HepG2 (cell line): Measurements from ENCODE around the gene GUCY1A2. TPM values are rescaled to one million over a fixed set of nuclear protein-coding genes. Genes with fewer than 3 reads are reported as not detected.

Experiments used
- ATAC-seq: fragments of 200-7000 bp; cut with Tn5 transposase; 3 replicates; pipeline ENCODE4 v1.9.1; 2020; ENCODE audit warnings: mild to moderate bottlenecking, moderate library complexity
- BruUV-seq: library from RNA; stranded (reverse); fragments of 400-500 nt; replicated peaks from 2 replicates; lab custom pipeline; 2021; lab: Mats Ljungman, UMichigan
- CTCF ChIA-PET: fragments of 300-600 bp; formaldehyde crosslinking; extraction: SDS; loops from one replicate; lab custom pipeline; 2021; ENCODE audit warnings: low total read pairs, inconsistent platforms, low intra/inter-chr PET ratio; lab: Yijun Ruan, JAX
- POLR2A ChIA-PET: fragments of 350-600 bp; sonication (Branson Sonifier 250); formaldehyde crosslinking; loops from one replicate; lab custom pipeline; 2020; ENCODE audit warnings: antibody characterized with exemption, inconsistent platforms; lab: Yijun Ruan, JAX
- DNase-seq: peaks from one replicate; pipeline ENCODE4 v3.0.0-alpha.2; 2015; ENCODE audit warnings: low spot score
- FAIRE-seq: peaks from 3 replicates; lab custom pipeline; 2011; peaks lifted over from hg19 to GRCh38; lab: Jason Lieb, UNC
- H2AFZ ChIP-seq: one replicate; pipeline ENCODE4 v1.6.1; 2011; ENCODE audit warnings: low read length, inconsistent platforms
- H3K27ac ChIP-seq: fragments of 300-600 bp; 3 replicates; pipeline ENCODE4 v1.8.0; 2011; ENCODE audit warnings: mixed run types, mild to moderate bottlenecking, mixed read lengths, low read length, inconsistent platforms; ENCODE audit not compliant: insufficient read depth; ENCODE audit errors: extremely low read length
- H3K27me3 ChIP-seq, 2 experiments: fragments of 200-600 bp in 1 of 2; 2 replicates in 1 of 2; 3 replicates in 1 of 2; pipeline versions ENCODE4 v1.6.0 to v1.8.0; 2011; ENCODE audit warnings: low read length in 2 of 2, mild to moderate bottlenecking in 2 of 2, moderate library complexity in 2 of 2, inconsistent platforms in 1 of 2; ENCODE audit not compliant: insufficient read depth in 2 of 2, control insufficient read depth in 1 of 2
- H3K36me3 ChIP-seq, 2 experiments: fragments of 200-600 bp in 1 of 2; replicated peaks in 1 of 2; 2 replicates in 1 of 2; 3 replicates in 1 of 2; pipeline versions ENCODE4 v1.5.1 to v1.8.0; 2011; ENCODE audit warnings: low read length in 2 of 2, inconsistent platforms in 1 of 2; ENCODE audit not compliant: insufficient read depth in 2 of 2, control insufficient read depth in 1 of 2
- H3K4me1 ChIP-seq: 2 replicates; pipeline ENCODE4 v1.5.1; 2012; ENCODE audit warnings: low read length, inconsistent platforms; ENCODE audit not compliant: insufficient read depth
- H3K4me2 ChIP-seq: 2 replicates; pipeline ENCODE4 v1.6.0; 2011; ENCODE audit warnings: low read depth, low read length, inconsistent platforms
- H3K4me3 ChIP-seq, 3 experiments: fragments of 200-600 bp in 1 of 3; sonication (generic), shearing (Covaris generic) in 1 of 3; replicated peaks in 1 of 3; 2 replicates each; pipeline ENCODE4 v1.5.1; 2011 to 2016; ENCODE audit warnings: low read length in 3 of 3, inconsistent platforms in 2 of 3, low read depth in 2 of 3, mild to moderate bottlenecking in 2 of 3, control low read depth in 1 of 3, mixed read lengths in 1 of 3; ENCODE audit not compliant: insufficient read depth in 1 of 3
- H3K79me2 ChIP-seq: one replicate; pipeline ENCODE4 v1.6.1; 2011; ENCODE audit warnings: low read length, inconsistent platforms; ENCODE audit not compliant: insufficient read depth
- H3K9ac ChIP-seq: 2 replicates; pipeline ENCODE4 v1.6.0; 2011; ENCODE audit warnings: mild to moderate bottlenecking, low read depth, low read length, inconsistent platforms; ENCODE audit not compliant: insufficient read depth
- H3K9me3 ChIP-seq: 2 replicates; pipeline ENCODE4 v1.5.1; 2012; ENCODE audit warnings: mild to moderate bottlenecking, low read length
- H4K20me1 ChIP-seq: 2 replicates; pipeline ENCODE4 v1.6.0; 2011; ENCODE audit warnings: inconsistent platforms, mild to moderate bottlenecking, low read length, moderate library complexity; ENCODE audit not compliant: insufficient read depth
- ELF1 ChIP-seq: sonication (generic); formaldehyde crosslinking; IDR thresholded peaks from 2 replicates; pipeline ENCODE4 v1.4.0; 2020; ENCODE audit warnings: missing genetic modification reagents
- HNF4G ChIP-seq, 2 experiments: sonication (generic) in 1 of 2; formaldehyde crosslinking in 1 of 2; IDR thresholded peaks; 2 replicates each; pipeline versions ENCODE4 v1.4.0 to v1.6.1; 2011 to 2020; ENCODE audit warnings: borderline replicate concordance in 2 of 2, low read depth in 2 of 2, mild to moderate bottlenecking in 2 of 2, low read length in 1 of 2, missing genetic modification reagents in 1 of 2, moderate library complexity in 1 of 2
- MYPOP ChIP-seq: sonication (generic); formaldehyde crosslinking; IDR thresholded peaks from 2 replicates; pipeline ENCODE4 v1.8.1; 2023; ENCODE audit warnings: mild to moderate bottlenecking, moderate library complexity, missing genetic modification reagents
- THYN1 ChIP-seq: sonication (generic); formaldehyde crosslinking; IDR thresholded peaks from 2 replicates; pipeline ENCODE4 v1.8.1; 2023; ENCODE audit warnings: low read depth, mild to moderate bottlenecking, moderate library complexity, missing genetic modification reagents, borderline replicate concordance
- ZBTB38 ChIP-seq: sonication (generic); formaldehyde crosslinking; IDR thresholded peaks from 2 replicates; pipeline ENCODE4 v1.5.1; 2020; ENCODE audit warnings: mild to moderate bottlenecking, missing genetic modification reagents
- ZNF282 ChIP-seq: fragments of 450-650 bp; IDR thresholded peaks from 2 replicates; pipeline ENCODE4 v1.6.1; 2018; ENCODE audit not compliant: partially characterized antibody
- ZNF484 ChIP-seq: sonication (generic); formaldehyde crosslinking; IDR thresholded peaks from 2 replicates; pipeline ENCODE4 v1.5.1; 2020; ENCODE audit warnings: mild to moderate bottlenecking, low read depth, missing genetic modification reagents, borderline replicate concordance
- ZNF546 ChIP-seq: sonication (generic); formaldehyde crosslinking; conservative IDR thresholded peaks from 2 replicates; pipeline ENCODE4 v1.8.1; 2023; ENCODE audit warnings: mild to moderate bottlenecking, missing genetic modification reagents
- ZNF639 ChIP-seq: conservative IDR thresholded peaks from 2 replicates; pipeline ENCODE4 v1.6.1; 2018; ENCODE audit warnings: missing genetic modification reagents
- WGBS: methylation state at CpG from one replicate; pipeline ENCODE4 v1.1.6; 2017; ENCODE audit warnings: low lambda C conversion rate; 5-methylcytosine and 5-hydroxymethylcytosine counted together
- in situ Hi-C: cut with HindIII; loops from 2 replicates; pipeline ENCODE4 v1.10.0; 2017; ENCODE audit warnings: low pct_unique_long_range_greater_than_20kb; ENCODE audit not compliant: extremely low pct_ligation_motif_present
- intact Hi-C: fragments of 100-400 bp; cut with micrococcal nuclease; formaldehyde crosslinking; loops from one replicate; pipeline ENCODE4 v1.10.0; 2022; ENCODE audit not compliant: unreplicated experiment
- polyA plus RNA-seq, 8 experiments: library from polyadenylated mRNA; depleted of rRNA in 3 of 8; stranded (reverse) in 7 of 8; unstranded in 1 of 8; fragments of >200 nt; fragmentation: Illumina TruSeq in 4 of 8; extraction: Trizol in 4 of 8; gene quantifications; 2 replicates each; pipeline versions ENCODE4 v1.2.1 to v1.2.3, GENCODE V29; 2011 to 2016; ENCODE audit warnings: low read depth in 4 of 8, missing spikeins in 1 of 8, mixed read lengths in 1 of 8; ENCODE audit not compliant: insufficient read depth in 1 of 8
- total RNA-seq, 5 experiments: library from RNA; depleted of rRNA; stranded (reverse); fragments of >200 nt; fragmentation: Illumina TruSeq; extraction: Trizol; gene quantifications; 2 replicates each; pipeline ENCODE4 v1.2.3, GENCODE V29; 2016; ENCODE audit warnings: low read depth in 1 of 5

GUCY1A2 gene
- total and polyA plus RNA-seq, 2 of the 13 experiments (the other 11 are each of a cell fraction or from before 2014, with no cell fraction given) = 0.01 to 0.07 TPM

GRCh38 chr11:106834567-106834966 lies 183.7 kb downstream of the GUCY1A2 start:
- ChIA-PET CTCF (no interaction called here), POLR2A (no interaction called here)
- TF ChIP-seq ZNF546 (CRISPR knock-in tag) (no peak), ZNF282 (no peak), ZNF639 (CRISPR knock-in tag) (no peak), ZBTB38 (no peak), ELF1 (no peak), ZNF484 (CRISPR knock-in tag) (no peak), THYN1 (CRISPR knock-in tag) (no peak), MYPOP (CRISPR knock-in tag) (no peak), HNF4G (IDR thresholded peaks at IDR 0.05; ENCODE audit: borderline replicate concordance, low read depth, low read length) (no peak), HNF4G (CRISPR knock-in tag; IDR thresholded peaks at IDR 0.05; ENCODE audit: borderline replicate concordance, low read depth) (no peak)
- Histone ChIP-seq H3K9ac (no peak overlapping the region), H3K79me2 (no peaks in the 10 kb centered on the region), H2AFZ (no peak overlapping the region), H3K4me2 (no peak overlapping the region), H3K4me3 (no peak overlapping the region), H3K36me3 (no peaks in the 10 kb centered on the region), H3K4me1 (no peaks in the 10 kb centered on the region), H4K20me1 (no peaks in the 10 kb centered on the region), H3K27me3 (no peaks in the 10 kb centered on the region), H3K27ac (no peak overlapping the region), H3K9me3 (no peaks in the 10 kb centered on the region)
- no TSS peak for BruUV-seq
- DNase-seq = no peak
- no peak for ATAC-seq
- intact Hi-C loops (no loop called here), in situ Hi-C loops (no loop called here)
- 49% methylated on average over 2 of the region's 2 CpGs for WGBS
- FAIRE-seq = no peak
